ENCODE measurements around the gene SPINK5. TPM values are rescaled to one million over a fixed set of nuclear protein-coding genes. Genes with fewer than 3 reads are reported as not detected.

Gene SPINK5
- polyA plus RNA-seq, 3 donors = not detected

DNA sequence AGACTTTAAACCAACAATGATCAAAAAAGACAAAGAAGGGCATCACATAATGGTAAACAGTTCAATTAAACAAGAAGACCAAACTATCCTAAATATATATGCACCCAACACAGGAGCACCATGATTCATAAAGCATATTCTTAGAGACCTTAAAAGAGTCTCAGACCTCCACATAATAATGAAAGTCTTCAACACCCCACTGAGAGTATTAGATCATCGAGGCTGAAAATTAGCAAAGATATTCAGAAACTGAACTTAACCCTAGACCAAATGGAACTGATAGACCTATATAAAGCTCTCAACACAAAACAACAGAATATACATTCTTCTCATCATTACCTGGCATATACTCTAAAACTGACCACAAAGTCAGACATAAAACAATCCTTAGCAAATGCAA lies 92.8 kb downstream of the SPINK5 start:
- no peaks in the 10 kb centered on the region for H3K4me1 ChIP-seq (ENCODE audit: control insufficient read depth in 1 of 2, insufficient read depth in 2 of 2, low read length in 2 of 2)
- no peaks in the 10 kb centered on the region for H3K27me3 ChIP-seq (ENCODE audit: control insufficient read depth in 2 of 2, insufficient read depth in 2 of 2, low read length in 2 of 2)
- no peak overlapping the region for H3K27ac ChIP-seq (ENCODE audit: low read depth in 1 of 2, low read length in 2 of 2)
- H3K4me1 Mint-ChIP-seq = no peaks in the 10 kb centered on the region
- peaks cover 0 to 5% (median 3%) of the 10 kb centered on the region in 3 donors for H3K27me3 Mint-ChIP-seq (ENCODE audit: low read depth in 3 of 3)
- H3K4me3 Mint-ChIP-seq = no peak overlapping the region
- no peak overlapping the region for H3K4me2 ChIP-seq (replicated peaks; ENCODE audit: extremely low read depth, low read length, poor library complexity, severe bottlenecking)
- TF ChIP-seq, protein P1, sequence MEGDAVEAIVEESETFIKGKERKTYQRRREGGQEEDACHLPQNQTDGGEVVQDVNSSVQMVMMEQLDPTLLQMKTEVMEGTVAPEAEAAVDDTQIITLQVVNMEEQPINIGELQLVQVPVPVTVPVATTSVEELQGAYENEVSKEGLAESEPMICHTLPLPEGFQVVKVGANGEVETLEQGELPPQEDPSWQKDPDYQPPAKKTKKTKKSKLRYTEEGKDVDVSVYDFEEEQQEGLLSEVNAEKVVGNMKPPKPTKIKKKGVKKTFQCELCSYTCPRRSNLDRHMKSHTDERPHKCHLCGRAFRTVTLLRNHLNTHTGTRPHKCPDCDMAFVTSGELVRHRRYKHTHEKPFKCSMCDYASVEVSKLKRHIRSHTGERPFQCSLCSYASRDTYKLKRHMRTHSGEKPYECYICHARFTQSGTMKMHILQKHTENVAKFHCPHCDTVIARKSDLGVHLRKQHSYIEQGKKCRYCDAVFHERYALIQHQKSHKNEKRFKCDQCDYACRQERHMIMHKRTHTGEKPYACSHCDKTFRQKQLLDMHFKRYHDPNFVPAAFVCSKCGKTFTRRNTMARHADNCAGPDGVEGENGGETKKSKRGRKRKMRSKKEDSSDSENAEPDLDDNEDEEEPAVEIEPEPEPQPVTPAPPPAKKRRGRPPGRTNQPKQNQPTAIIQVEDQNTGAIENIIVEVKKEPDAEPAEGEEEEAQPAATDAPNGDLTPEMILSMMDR (IDR thresholded peaks at IDR 0.05) = no peak
- H3K9me3 ChIP-seq (replicated peaks in 1 of 2; ENCODE audit: control insufficient read depth in 1 of 2, insufficient read depth in 1 of 2, low read length in 2 of 2) = no peaks in the 10 kb centered on the region
- no peak overlapping the region for H2AFZ ChIP-seq (ENCODE audit: insufficient read depth, low read depth, low read length, poor library complexity, severe bottlenecking)
- no peak for DNase-seq
- WGBS (ENCODE audit: insufficient coverage) = 100% methylated on average over 1 of the region's 1 CpG
- no peak overlapping the region for H3K4me3 ChIP-seq (replicated peaks in 1 of 3; ENCODE audit: low read depth in 2 of 3, low read length in 3 of 3)
- no peak overlapping the region for H3K9ac ChIP-seq (ENCODE audit: insufficient read depth, low read length, poor library complexity, severe bottlenecking)
- peaks cover 0 to 12% (median 2%) of the 10 kb centered on the region in 7 donors for H3K9me3 Mint-ChIP-seq
- H3K36me3 Mint-ChIP-seq = no peaks in the 10 kb centered on the region
- H4K20me1 ChIP-seq (ENCODE audit: insufficient read depth, low read length) = no peaks in the 10 kb centered on the region
- intact Hi-C loops (cut with micrococcal nuclease) = no loop called here
- H3K36me3 ChIP-seq (replicated peaks in 1 of 2; ENCODE audit: control insufficient read depth in 1 of 2, insufficient read depth in 2 of 2, low read length in 2 of 2) = no peaks in the 10 kb centered on the region
- no peak overlapping the region for H3K27ac Mint-ChIP-seq
- no peaks in the 10 kb centered on the region for H3K79me2 ChIP-seq (ENCODE audit: insufficient read depth, low read length)

DNA sequence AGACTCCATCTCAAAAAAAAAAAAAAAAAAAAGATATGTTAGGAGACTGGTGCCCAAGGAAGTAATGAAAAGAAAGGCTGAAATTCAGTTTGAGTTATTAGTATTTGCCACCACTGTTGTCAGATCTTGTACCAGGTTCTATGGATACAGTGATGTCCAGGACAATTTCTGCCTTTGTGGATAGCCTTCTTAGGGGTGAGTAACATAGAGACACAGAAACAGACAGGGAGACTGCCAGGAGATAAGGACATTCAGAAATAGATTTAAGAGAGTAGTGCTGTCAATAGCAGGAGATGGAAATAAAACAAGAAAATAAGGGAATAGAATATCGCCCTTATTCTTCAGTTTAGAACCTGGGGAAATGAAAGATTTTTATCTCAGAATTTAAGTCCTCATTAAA lies 98.3 kb downstream of the SPINK5 start:
- H3K9me3 ChIP-seq (replicated peaks in 1 of 2; ENCODE audit: control insufficient read depth in 1 of 2, insufficient read depth in 1 of 2, low read length in 2 of 2) = no peaks in the 10 kb centered on the region
- no peaks in the 10 kb centered on the region for H3K36me3 ChIP-seq (replicated peaks in 1 of 2; ENCODE audit: control insufficient read depth in 1 of 2, insufficient read depth in 2 of 2, low read length in 2 of 2)
- no peak overlapping the region for H3K4me3 ChIP-seq (replicated peaks in 1 of 3; ENCODE audit: low read depth in 2 of 3, low read length in 3 of 3)
- no peak overlapping the region for H2AFZ ChIP-seq (ENCODE audit: insufficient read depth, low read depth, low read length, poor library complexity, severe bottlenecking)
- DNase-seq = no peak
- no peak overlapping the region for H3K4me2 ChIP-seq (replicated peaks; ENCODE audit: extremely low read depth, low read length, poor library complexity, severe bottlenecking)
- no peaks in the 10 kb centered on the region for H3K4me1 Mint-ChIP-seq
- TF ChIP-seq, protein P1 (IDR thresholded peaks at IDR 0.05) = no peak
- H3K79me2 ChIP-seq (ENCODE audit: insufficient read depth, low read length) = no peaks in the 10 kb centered on the region
- H3K27ac ChIP-seq (ENCODE audit: low read depth in 1 of 2, low read length in 2 of 2) = no peak overlapping the region
- H4K20me1 ChIP-seq (ENCODE audit: insufficient read depth, low read length) = no peaks in the 10 kb centered on the region
- H3K9ac ChIP-seq (ENCODE audit: insufficient read depth, low read length, poor library complexity, severe bottlenecking) = no peak overlapping the region
- no peak overlapping the region for H3K27ac Mint-ChIP-seq
- no peak overlapping the region for H3K4me3 Mint-ChIP-seq
- intact Hi-C loops (cut with micrococcal nuclease) = no loop called here
- H3K4me1 ChIP-seq (ENCODE audit: control insufficient read depth in 1 of 2, insufficient read depth in 2 of 2, low read length in 2 of 2) = no peaks in the 10 kb centered on the region
- H3K27me3 ChIP-seq (ENCODE audit: control insufficient read depth in 2 of 2, insufficient read depth in 2 of 2, low read length in 2 of 2) = no peaks in the 10 kb centered on the region
- peaks cover 0 to 6% (median 2%) of the 10 kb centered on the region in 7 donors for H3K9me3 Mint-ChIP-seq
- peaks cover 0 to 2% (median 0%) of the 10 kb centered on the region in 3 donors for H3K27me3 Mint-ChIP-seq (ENCODE audit: low read depth in 3 of 3)
- no CpG with 5 or more reads among the region's 1 CpG for WGBS (ENCODE audit: insufficient coverage)
- H3K36me3 Mint-ChIP-seq = no peaks in the 10 kb centered on the region
